ENCODE data around the gene CARD9. TPM values are rescaled to one million over a fixed set of nuclear protein-coding genes. Genes with fewer than 3 reads are reported as not detected.

The CARD9 gene
- total RNA-seq, 1 donor from 2014 or later = 1.9 TPM

DNA sequence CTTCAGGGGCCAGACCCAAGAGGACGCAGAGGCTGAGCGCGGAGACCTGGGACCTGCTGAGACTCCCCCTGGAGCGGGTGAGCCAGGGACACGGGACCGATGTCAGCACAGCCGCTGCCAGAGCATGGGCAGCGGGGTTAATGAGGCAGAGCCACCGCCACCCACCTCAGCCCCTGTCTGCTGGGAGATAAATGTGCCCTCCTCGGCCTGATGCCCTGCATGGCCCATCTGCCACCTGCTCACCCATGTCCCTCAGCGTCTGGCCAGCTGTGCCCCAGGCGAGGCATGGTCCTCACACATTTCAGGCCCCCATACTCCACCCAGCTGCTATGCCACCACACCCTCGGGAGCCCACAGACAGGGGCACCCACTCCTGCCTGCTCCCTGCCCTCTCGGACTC, 24.8 kb downstream of the CARD9 start:
- TF ChIP-seq, protein P1, sequence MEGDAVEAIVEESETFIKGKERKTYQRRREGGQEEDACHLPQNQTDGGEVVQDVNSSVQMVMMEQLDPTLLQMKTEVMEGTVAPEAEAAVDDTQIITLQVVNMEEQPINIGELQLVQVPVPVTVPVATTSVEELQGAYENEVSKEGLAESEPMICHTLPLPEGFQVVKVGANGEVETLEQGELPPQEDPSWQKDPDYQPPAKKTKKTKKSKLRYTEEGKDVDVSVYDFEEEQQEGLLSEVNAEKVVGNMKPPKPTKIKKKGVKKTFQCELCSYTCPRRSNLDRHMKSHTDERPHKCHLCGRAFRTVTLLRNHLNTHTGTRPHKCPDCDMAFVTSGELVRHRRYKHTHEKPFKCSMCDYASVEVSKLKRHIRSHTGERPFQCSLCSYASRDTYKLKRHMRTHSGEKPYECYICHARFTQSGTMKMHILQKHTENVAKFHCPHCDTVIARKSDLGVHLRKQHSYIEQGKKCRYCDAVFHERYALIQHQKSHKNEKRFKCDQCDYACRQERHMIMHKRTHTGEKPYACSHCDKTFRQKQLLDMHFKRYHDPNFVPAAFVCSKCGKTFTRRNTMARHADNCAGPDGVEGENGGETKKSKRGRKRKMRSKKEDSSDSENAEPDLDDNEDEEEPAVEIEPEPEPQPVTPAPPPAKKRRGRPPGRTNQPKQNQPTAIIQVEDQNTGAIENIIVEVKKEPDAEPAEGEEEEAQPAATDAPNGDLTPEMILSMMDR (IDR thresholded peaks at IDR 0.05; ENCODE audit: insufficient read depth, low read length, poor library complexity, severe bottlenecking) = no peak
- DNase-seq (ENCODE audit: low read depth) = no peak
- no peak overlapping the region for H3K4me3 ChIP-seq (ENCODE audit: low read depth, low read length)
- peaks cover 9% of the 10 kb centered on the region for H3K27me3 ChIP-seq (ENCODE audit: control insufficient read depth, insufficient read depth, low read length)
- no peaks in the 10 kb centered on the region for H3K36me3 ChIP-seq (ENCODE audit: control insufficient read depth, insufficient read depth, low read length)

- no peak for DNase-seq (ENCODE audit: low read depth)
- no peak overlapping the region for H3K4me3 ChIP-seq (ENCODE audit: low read depth, low read length)
- TF ChIP-seq, protein P1 (IDR thresholded peaks at IDR 0.05; ENCODE audit: insufficient read depth, low read length, poor library complexity, severe bottlenecking) = no peak
These were observed 25.8 kb downstream of the CARD9 start for GRCh38 chr9:136347472-136348256.

GRCh38 chr9:136346927-136347465, 26.5 kb downstream of the CARD9 start:
- Histone ChIP-seq H3K36me3 (ENCODE audit: control insufficient read depth, insufficient read depth, low read length) (no peaks in the 10 kb centered on the region), H3K4me3 (ENCODE audit: low read depth, low read length) (no peak overlapping the region), H3K27me3 (ENCODE audit: control insufficient read depth, insufficient read depth, low read length) (peaks cover 9% of the 10 kb centered on the region)
- TF ChIP-seq, protein P1 (IDR thresholded peaks at IDR 0.05; ENCODE audit: insufficient read depth, low read length, poor library complexity, severe bottlenecking) = no peak
- no peak for DNase-seq (ENCODE audit: low read depth)

More at GRCh38 chr9:136347472-136348256, 25.8 kb downstream of the CARD9 start:
- peaks cover 9% of the 10 kb centered on the region for H3K27me3 ChIP-seq (ENCODE audit: control insufficient read depth, insufficient read depth, low read length)
- H3K36me3 ChIP-seq (ENCODE audit: control insufficient read depth, insufficient read depth, low read length) = no peaks in the 10 kb centered on the region

DNA sequence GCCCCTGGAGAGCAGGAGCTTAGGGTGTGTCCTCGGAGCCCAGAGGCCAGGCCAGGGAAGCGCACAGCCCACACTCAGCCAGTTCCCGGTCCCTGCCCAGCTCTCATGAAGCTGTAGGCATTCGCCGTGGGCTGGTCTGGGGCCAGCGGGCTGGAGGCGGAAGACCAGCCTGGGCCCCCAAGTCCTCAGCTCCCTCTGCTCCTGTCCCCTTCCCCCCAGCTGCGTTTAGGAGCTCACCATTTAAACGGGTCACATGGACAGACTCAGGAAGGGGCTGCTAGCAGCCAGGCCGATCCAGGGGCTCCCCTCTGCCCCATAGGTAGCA, 27.4 kb downstream of the CARD9 start:
- TF ChIP-seq, protein P1 (IDR thresholded peaks at IDR 0.05; ENCODE audit: insufficient read depth, low read length, poor library complexity, severe bottlenecking) = no peak
- Histone ChIP-seq H3K27me3 (ENCODE audit: control insufficient read depth, insufficient read depth, low read length) (peaks cover 9% of the 10 kb centered on the region), H3K4me3 (ENCODE audit: low read depth, low read length) (no peak overlapping the region), H3K36me3 (ENCODE audit: control insufficient read depth, insufficient read depth, low read length) (no peaks in the 10 kb centered on the region)
- no peak for DNase-seq (ENCODE audit: low read depth)

GRCh38 chr9:136345281-136346156, 27.9 kb downstream of the CARD9 start:
- Histone ChIP-seq H3K36me3 (ENCODE audit: control insufficient read depth, insufficient read depth, low read length) (no peaks in the 10 kb centered on the region), H3K27me3 (ENCODE audit: control insufficient read depth, insufficient read depth, low read length) (peaks cover 9% of the 10 kb centered on the region), H3K4me3 (ENCODE audit: low read depth, low read length) (no peak overlapping the region)
- DNase-seq (ENCODE audit: low read depth) = no peak
- TF ChIP-seq, protein P1 (IDR thresholded peaks at IDR 0.05; ENCODE audit: insufficient read depth, low read length, poor library complexity, severe bottlenecking) = peak; percentile 71

Data from kidney epithelial cell (primary cell).